DMS114 treated with DMSO at 0.1 percent for 48 hours (cell line): ENCODE data around the gene B3GALT6.
"Not testable (repeated sequence)": the region's sequence is repeated elsewhere in the genome, so short reads cannot be mapped to it uniquely, and the experiment has no call there.

Experiments used
- DNase-seq: peaks from one replicate; lab custom pipeline; 2025; ENCODE audit not compliant: unreplicated experiment; lab: John Stamatoyannopoulos, UW

Gene B3GALT6

DNA sequence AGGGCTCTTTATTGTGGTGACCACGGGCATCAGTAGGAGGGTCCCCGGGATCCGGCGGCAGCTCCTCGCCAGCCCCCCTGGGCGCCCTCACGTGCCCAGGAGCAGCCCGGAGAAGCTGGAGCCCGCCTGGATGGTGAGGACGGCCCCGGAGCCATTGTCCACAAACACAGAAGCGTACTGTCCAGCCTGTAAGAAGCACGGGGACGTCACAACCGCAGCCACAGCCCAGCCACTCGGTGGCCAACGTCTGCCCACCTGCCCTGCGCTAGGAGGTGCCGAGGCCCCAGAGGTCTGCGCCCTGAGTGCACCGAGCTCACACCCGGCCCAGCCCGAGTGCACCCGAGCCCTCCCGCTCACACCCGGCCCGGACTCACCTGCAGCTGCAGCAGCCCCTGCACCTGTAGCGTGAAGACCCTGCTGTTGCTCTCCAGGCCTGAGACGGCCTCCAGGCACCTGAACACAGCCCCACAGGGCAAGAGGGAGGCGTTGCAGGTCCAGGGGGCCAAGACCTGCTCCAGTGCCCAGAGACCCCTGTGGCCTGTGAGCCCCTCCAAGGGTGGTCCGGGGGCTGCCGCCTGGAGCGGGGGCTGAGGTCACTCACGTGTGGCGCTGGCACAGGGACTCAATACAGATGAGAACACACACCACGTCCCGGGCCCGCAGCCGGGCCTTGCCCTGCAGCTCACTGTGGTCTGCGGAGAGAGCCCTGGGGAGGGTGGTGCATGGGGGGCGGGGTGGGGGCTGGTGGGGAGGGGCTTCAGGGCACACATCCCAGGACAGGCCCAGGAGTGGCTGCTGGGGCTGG, 10.6 kb downstream of the B3GALT6 start:
- no peak for DNase-seq

DNA sequence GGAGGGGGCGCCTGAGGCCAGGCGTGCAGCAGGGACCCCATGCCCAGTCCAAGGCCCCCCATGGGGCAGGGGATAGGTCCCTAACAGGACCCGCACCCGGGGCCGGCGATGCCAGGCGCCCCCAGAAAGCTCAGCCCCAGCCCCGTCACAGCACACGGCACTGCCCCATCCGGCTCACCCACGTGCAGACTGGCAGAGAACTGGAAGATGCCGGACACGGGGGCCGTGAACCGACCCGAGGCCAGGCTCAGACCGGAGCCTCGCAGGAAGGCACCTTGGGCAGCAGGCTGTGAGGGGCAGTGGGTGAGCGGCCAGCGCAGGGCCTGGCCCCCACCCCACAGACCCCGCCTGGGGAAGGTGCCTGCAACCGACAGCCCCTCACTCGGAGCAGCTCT, 11.2 kb downstream of the B3GALT6 start:
- DNase-seq = no peak

DNA sequence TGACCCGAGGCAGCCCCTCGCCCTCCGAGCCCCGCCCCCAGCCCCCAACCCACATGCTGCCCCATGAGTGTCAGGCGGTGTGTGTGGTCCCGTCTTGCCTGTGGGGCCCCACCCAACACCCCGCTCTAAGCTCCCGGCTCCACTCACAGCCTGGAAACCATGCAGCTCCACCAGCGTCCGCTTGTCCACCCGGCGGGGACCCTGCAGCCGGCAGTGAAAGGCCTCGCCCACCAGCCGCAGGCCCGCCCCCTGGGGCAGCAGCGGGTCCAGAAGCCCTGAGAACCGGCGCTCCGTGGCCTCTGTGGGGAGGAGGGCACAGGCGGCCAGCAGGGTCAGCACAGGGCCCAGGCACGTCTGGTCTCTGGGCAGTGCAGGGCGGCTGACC, 11.8 kb downstream of the B3GALT6 start:
- DNase-seq = no peak

DNA sequence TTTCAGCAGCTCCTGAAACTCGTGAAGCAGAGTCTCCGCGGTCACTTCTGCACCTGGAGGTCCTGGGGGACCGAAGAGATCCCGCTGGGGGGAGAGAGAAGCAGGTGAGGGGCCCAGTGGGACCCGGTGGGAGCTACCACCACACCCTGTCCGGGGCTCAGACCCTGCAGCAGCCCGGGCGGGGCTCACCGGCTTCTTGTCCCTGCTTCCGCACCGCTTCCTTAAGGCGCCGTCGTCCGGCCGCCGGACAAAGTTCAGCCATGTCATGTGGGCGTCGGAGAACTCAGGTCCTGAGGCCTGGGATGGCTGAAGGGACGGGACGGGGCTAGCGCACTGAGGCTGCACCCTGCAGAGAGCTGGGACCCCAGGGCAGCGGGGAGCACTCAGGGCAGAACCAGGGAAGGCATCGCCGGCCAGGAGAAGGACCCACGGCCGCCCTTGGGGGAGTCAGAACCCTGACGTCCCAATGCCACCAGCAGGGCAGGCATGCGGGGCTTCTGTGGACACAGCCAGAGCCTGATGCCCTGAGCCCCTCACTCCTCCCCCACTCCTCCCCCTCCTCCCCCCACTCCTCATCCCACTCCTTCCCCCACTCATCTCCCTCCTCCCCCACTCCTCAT, 12.3 kb downstream of the B3GALT6 start:
- DNase-seq = no peak

DNA sequence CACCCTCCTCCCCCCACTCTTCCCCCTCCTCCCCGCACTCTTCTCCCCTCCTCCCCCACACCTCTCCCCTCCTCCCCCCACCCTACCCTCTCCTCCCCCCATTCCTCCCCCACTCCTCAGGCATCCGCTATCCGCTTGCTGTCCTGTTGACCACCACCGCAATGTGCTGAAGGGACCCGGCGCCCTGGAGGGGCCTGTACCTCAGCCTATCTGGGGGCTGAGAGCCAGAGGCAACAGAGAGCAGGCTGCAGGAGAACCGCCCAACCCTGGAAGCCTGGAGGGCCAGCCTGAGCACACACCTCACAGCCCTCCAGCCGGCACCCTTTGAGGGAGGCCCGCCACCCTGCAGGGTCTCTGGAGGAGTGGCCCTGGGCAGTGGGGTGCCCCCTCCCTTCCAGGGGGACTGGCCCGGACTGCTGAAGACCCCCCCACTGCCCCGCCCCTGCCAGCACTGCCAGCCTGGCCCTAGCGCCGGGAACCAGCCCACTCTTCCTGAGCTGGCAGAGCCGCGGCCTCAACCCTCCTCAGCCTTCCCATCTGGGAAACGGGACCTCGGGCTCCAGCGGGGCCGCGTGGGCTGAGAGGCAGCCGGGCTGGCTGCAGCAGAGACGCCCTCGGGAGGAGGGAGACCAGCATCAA, 13.3 kb downstream of the B3GALT6 start:
- DNase-seq = no peak

DNA sequence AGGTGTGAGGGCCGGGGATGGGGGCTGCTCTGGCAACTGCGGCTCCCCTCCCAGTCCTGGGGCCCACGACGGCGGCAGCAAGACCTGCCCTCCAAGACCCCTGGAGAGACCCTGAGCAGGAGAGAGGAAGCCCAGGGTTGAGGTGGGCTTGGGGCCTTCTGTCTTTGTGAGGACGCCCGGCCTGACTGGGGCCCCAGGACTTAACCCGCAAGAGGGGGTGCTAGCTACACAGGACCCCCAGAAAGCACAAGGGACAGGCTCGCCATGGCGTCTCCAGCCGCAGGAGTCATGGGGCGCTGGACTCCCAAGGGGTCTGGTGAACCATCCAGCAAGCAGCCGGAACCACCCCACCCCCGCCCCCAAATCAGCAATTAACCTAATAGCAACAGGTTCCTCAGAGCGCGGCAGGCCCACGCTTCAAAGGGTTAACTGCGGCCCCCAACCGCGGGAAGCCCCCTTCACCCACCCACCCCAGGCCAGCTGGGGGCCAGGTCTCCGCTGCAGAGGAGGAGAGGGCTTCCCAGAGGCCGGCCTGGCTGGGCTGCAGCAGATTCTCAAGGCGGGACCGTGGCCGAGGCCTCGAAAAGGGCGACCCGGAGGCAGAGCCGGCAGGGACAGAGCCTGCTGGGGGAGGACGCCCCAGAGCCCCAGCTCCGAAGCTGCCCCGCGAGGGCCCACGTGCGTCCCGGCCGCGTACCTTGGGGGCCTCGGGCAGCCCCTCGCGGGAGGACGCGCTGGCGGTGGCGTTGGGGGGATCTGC, 14.0 kb downstream of the B3GALT6 start:
- no peak for DNase-seq

DNA sequence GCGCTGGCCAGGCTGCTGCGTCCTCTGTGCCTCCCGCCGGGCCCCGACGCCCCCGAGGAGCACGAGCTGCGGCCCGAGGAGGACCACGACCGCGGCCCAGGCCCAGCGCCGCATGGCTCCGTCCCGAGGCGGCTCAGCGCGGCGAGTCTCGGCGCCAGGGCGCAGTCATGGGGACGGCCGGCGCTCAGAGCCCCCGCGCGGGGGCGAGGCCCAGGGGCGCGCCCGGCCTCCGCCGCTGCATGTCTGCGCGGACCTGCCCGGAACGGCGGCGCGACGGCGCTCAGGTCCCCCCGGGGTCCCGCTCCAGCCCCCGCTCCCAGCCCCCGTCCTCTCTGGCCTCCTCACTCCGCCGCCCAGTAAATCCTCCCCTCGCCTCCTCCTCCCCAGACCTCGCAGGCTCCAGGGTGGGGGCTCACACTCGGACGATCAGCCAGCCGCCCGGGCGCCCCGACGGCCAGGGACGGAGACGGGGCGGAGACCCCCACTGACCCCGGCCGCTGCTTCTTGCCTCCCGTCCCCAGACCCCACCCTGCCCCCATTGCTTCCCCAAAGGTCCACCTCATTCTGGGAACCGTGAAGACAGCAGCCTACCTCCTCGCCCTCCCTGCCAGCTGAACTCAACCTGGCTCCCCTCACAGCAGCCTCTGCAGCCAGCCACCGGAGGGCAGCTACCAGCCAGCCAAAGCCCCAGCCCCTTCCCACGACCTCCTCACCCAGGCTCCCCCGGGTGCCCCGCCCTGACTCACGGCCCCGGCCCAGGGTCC, 14.7 kb downstream of the B3GALT6 start, which contains the start of gene C1QTNF12:
Gene C1QTNF12, minus strand, starts transcription at position 146 of the 764 bp plus-strand sequence. Its CDS starts 32 bp downstream, at position 114.
- no peak for DNase-seq

DNA sequence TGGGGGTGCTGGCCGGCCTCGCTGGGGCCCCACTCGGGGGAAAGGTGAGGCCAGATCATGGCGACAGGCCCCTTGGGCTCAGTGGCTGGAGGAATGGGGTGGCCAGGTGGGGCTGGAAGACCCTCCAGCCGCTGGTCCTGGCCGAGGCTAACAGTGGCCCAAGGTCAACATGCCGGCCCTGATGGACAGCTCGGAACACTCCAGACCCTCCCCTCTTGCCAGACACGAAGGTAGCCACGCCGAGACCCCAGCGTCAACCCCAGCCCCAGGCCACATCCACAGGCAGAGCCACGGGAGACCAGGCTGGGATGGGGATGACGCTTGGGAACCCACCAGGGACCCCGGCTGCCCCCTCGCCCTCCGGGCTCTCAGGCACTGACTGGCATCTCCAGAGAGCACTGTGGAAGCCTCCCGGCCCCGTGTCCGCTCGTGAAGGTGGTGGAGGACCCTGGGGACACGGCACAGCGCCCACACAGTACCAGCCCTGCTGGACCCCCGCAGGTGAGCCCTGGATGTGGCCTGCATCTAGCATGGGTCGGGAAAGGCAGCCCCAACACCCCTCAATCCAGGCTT, 15.4 kb downstream of the B3GALT6 start:
- DNase-seq = no peak

DNA sequence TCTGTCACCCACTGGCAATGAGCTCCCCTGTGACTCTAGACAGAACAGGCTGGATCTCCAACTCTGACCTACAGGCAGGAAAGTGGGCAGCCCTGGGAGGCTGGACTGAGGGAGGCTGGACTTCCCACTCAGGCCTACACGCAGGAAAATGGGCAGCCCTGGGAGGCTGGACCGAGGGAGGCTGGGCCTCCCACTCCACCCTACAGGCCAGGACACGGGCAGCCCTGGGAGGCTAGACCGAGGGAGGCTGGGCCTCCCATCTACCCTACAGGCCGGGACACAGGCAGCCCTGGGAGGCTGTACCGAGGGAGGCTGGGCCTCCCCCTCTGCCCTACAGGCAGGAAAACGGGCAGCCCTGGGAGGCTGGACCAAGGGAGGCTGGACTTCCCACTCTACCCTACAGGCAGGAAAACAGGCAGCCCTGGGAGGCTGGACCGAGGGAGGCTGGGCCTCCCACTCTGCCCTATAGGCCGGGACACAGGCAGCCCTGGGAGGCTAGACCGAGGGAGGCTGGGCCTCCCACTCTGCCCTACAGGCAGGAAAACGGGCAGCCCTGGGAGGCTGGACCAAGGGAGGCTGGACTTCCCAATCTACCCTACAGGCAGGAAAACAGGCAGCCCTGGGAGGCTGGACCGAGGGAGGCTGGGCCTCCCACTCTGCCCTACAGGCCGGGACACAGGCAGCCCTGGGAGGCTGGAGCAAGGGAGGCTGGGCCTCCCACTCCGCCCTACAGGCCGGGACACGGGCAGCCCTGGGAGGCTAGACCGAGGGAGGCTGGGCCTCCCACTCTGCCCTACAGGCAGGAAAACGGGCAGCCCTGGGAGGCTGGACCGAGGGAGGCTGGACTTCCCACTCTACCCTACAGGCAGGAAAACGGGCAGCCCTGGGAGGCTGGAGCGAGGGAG, 16.2 kb downstream of the B3GALT6 start:
- DNase-seq = not testable (repeated sequence)

DNA sequence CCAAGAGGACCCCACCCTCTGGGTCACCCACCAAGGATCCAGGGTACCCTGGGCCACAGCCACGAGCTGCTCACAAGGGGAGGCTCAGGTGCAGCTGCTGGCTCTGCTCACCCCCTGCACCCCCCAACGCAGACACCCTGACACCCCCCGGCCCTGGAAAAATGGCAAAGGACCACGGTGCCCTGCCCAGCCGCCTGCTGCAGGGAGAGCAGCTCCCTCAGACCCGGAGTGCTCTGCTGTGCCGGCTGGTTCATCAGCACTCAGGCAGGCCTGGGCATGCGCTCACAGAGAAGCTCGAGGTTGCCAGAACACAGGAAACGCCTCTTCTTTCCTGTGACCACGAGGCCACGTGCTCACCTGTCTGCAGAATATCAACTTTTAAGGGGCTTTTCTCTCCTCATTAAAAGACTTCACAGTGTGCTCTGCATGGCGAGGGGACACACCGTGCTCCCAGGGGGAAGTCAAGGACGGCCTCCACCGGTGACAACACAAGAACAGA, 18.8 kb downstream of the B3GALT6 start:
- DNase-seq = no peak

DNA sequence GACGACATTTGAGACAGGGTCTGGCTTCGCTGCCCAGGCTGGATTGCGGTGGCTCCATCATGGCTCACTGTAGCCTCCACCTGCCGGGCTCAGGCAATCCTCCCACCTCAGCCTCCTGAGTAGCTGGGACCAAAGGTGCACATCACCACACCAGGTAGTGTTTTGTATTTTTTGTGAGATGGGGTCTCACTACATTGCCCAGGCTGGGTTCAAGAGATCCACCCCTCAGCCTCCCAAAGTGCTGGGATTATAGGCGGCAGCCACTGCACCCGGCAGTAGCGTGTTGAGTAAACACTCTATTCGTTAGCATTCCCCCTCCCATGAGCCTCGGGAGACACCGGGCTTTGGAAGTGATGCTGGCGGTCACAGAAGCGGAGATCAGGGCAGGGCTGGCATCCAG, 21.3 kb downstream of the B3GALT6 start:
- no peak for DNase-seq

DNA sequence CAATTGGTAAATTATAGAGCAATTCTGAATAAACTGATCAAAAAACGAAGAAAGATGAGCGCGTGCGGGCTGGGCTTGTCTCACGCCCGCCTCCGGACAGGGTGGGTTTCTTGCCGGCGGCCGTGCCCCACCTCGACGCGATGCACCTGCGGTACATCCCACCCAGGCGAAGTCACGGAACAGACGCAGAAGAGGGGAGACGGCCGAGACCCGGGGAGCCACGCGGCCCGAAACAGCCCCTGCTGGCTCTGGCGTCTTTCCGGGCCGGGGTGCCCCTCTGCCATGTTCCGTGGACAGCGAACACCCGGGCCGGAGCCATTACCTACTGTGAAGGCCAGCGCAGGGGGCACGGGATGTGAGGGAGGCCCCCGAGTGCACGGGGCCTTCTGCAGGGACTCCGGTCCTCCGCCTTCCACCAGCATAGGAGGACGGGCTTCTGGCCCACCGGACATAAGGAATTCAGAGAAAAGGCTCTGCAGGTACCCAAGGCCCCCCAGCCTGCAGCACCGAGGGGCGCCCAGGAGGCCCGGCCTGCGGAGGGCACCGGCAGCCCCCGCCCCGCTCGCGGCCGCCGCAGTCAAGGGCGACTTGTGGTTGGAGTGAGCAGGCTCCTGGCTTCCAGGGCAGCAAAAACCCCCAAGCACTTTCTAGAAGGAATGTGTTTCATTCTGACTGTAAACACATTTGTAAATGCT, 22.1 kb downstream of the B3GALT6 start:
- no peak for DNase-seq

DNA sequence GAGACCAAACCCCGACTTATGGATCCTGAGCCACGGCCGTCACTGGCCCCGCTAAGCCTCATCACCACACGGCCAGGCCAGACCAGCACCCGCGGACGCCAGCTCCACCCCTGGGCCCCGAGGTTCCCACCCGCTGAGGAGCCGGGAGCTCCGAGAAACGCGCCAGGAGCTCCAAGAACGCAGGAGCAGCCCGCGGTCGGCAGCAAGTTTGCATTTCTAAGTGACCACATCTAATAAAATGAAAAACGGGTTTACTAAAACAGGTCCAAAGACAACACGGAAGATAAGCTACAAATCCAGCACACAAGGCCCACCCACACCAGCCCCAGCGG, 22.6 kb downstream of the B3GALT6 start:
- no peak for DNase-seq

DNA sequence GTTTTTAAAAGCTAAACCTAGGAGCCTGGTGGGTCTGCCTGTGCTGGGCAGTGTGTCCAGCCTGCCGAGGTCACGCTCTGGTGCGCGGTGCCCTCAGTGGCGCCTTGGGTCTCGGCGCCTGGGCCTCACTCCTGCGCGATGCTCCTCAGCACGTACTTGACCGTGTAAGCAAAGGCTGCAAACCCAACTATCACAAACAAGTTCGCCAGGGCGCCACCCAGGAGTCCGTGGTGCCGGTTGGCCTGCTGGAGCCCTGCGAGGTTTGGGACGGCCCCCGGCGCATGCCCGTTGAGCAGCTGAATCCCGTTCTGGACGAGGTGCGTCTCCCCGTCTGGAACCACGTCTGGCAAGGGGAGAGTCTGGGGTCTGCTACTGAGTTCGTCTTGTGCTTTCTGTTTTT, 23.0 kb downstream of the B3GALT6 start:
- DNase-seq = no peak

DNA sequence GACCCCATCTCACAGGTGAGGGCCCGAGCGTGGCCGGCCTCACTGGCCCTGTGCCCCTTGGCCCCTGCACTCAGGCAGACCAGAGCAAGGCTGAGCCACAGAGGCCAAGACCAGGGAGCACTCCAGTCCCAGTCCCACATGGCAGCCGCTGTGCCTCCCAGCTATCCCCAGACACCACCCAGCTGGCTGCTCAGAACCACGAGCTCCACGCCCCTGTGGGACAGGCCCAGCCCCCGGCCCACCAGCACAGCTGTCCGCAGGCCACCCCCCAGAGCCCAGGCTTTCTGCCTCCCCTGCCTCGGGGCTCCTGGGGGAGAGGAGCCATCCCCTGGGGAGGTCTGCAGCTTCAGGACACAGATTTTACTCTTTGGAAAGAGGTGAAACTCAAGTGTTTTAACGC, 23.6 kb downstream of the B3GALT6 start:
- no peak for DNase-seq

DNA sequence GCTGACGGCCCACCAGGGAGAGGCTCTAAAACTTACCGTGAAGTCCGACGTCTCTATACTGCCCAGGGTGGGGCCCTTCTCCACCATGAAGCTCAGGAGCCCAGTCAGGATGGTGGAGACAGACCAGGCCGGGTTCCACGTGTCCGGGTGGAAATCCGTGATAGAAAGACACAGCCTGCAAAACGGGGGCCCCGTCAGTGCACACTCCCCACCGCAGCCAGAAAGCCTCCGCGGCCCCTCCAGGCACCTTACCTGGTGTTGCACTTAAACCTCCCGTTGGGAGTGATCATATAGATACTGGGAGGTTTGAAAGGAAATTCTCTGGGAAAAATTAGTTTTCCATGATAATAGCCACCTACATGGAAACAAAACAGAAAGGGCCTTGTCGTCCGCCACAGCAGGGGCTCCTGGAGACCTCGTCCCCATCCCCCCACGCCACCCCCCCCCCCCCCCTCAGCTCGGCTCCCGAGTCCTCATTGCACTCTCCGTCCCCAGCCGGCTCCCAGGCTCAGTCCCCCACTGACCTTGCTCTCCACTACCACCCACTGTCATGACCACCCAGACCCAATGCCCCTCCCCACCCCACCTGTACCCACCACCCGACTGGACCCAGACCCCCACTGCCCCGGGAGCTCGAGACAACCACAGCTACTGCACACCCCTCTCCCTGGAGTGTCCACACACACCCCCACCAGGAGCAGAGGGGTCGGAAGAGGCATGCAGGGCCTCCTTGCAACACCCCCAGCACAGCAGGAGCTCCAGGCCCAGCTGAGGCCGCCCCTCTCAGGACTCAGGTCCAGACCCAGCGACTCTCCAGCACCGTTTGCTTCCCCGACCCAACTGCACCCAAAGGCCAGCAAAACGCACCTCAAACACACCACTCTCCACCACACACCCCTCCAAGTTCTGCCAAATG, 25.2 kb downstream of the B3GALT6 start:
- DNase-seq = no peak

DNA sequence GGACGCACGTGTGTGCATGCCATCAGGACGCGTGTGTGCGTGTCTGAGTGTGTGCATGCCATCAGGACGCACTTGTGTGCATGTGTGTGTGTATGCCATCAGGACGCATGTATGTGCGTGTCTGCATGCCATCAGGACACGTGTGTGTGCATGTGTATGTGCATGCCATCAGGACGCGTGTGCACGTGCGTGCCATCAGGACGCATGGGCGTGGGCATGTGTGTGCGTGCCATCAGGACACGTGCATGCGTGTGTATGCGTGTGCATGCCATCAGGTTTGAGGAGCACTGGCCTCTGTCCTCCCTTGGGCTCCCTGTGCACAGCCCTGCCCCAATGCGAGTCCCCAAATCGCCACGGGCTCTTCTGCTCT, 27.1 kb downstream of the B3GALT6 start:
- no peak for DNase-seq

DNA sequence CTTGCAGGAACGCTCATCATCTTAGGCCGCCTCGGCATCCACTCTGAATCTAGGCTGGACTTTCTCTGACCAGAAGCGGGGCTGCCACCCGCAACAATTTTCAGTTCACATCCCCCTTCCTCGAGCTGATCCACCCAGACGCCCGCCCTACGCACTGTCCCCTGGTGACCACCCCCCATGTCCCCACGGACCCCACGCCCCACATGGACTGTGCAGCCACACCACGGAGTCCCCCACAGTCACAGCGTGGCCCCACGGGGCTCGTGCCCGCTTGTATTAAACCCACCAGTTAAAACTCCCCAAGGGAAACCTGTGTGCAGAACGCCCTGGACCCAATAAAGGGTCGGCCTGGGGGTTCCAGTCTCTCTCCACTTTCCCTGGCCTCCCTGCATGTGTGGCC, 27.5 kb downstream of the B3GALT6 start:
- DNase-seq = no peak
